HL-60/S4 (cell line): ENCODE data around the gene ANKRD16.
"Not testable (repeated sequence)": the region's sequence is repeated elsewhere in the genome, so short reads cannot be mapped to it uniquely, and the experiment has no call there.

Source experiments
- in situ Hi-C: fragments of 300-500 bp; cut with MboI; formaldehyde crosslinking; loops from 2 replicates; pipeline ENCODE4 v1.14.3; 2022; ENCODE audit warnings: low sequenced_read_pairs

The ANKRD16 gene

DNA sequence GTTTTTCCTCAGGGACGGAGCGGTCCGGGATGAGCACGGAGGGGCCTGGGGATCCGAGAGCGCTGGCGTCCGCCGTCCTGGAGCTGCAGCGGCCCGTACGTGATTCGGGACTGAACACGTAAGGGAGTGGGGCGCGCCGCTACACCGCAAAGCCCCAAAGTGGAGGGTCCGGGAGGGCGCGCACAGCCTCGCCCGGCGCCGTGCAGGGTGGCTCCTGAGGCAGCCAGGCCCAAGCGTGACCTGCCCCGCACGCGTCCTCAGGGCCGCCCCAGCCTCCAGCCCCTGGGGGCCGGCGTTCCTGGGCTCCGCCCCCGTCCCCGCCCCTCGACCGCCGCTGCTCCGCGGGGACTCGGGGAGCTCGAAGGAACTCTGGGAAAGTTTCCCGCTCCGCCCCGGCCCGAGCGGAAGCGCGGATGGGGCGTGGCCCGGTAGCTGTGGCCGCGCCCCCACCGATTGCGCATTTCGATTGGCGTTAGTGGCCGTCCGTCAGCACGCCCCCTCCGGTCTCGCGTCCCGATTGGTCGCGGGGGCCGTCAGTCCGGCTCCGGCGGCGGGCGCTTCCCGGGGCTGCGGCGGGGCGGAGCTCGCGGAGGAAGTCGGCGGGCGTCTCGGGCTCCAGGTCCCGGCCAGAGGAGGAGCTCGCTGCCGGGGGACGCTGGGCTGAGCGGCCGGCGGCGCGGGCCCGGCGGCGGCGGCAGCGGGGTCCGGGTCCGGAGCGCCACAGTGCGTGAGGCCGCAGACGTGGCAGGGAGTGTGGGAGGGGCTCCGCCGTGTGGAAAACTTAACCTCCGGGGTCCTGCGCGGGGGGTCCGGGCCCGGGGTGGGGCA lies at the start of gene ANKRD16, which contains the start of gene FBH1:
Gene ANKRD16 (minus strand): TSS at position 270 of the 828 bp plus-strand sequence. CDS start 539 bp downstream, outside the sequence.
Gene FBH1 (plus strand): TSS at position 620 of the 828 bp plus-strand sequence. CDS start 103 bp downstream, at position 723.
- in situ Hi-C loops, result loop anchor here (10.0 kb wide), 1 partner anchor 205 kb away; the partner anchor contains the start of gene TASOR2

DNA sequence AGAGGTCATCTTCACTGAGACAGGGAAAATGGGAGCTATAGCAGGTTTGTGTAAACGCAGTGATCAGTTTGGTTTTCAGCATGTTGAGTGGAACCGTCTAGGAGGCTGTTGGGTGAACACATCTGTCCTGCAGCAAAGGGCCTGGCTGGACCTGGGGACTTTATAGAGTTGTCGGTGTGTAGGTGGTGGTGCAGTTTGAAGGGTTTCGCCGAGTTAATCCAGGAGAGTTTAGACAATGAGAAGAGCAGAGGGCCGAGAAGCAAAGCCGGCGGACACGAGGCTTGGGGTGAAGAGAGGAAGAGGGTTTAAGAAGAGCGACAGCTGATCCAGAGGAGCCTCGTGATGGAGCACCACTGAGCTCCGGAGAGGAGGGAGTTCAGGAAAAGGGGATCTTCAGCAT lies 48.6 kb upstream of the ANKRD16 start:
- in situ Hi-C loops, result no loop called here

DNA sequence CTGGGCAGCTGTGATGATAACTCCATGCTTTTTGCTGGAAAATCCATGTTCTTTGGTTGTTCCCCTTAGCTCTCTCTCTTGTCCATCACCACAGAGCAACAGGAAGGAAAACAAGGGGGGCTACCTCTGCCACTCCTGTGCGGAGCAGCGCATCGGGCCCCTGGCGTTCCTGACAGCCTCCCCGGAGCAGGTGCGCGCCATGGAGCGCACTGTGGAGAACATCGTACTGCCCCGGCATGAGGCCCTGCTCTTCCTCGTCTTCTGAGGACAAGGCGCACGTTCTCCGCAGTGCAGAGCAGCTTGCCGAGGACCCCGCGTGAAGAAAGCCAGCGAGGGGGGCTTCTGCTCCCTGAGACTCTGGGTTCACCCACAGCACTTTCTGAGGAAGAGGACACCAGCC lies 47.3 kb upstream of the ANKRD16 start:
- in situ Hi-C loops, result no loop called here

DNA sequence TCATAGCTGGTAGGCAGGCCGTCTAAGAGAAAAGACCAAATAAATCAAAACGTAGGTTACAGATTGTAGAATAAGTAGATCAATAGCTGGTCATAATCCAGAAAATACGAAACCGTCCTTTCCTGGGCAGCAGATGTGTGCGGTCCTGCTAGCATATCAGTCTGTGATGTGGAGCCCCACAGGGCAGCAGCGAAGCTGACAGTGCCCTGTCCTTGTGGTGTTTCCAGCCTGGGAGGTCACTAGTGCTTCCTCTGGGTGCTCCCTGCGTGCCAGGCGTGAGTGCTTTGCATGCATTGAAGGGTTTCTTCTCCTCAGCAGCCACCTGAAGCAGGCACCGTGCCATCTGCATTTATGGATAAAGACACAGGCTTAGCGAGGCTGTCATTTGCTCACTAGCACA lies 45.9 kb upstream of the ANKRD16 start:
- in situ Hi-C loops, result no loop called here

DNA sequence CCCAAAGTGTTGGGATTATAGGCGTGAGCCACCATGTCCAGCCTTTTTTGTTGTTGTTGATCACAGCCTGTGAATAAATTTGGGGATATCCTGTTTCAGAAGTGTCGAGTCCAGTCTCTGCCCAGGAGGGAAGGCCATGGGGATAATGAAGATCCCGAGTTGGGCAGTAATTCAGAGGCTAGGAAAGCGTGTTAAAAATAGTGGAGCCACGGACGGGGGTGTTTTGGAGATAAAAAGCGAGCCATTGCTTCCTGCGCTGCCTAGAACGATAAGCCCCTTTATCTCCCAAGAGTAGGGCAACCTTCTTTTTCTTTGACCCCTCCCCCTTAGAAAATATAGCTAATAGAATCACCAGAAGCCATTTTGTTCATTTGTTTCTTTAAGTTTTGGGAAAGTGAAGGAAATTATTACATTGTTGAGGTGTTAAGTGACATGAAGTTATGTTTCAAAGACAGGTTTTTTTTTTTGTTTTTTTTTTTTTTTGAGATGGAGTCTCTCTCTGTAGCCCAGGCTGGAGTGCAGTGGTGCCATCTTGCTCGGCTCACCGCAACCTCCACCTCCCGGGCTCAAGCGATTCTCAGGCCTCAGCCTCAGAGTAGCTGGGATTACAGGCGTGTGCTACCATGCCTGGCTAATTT lies 44.3 kb upstream of the ANKRD16 start:
- in situ Hi-C loops, result no loop called here

DNA sequence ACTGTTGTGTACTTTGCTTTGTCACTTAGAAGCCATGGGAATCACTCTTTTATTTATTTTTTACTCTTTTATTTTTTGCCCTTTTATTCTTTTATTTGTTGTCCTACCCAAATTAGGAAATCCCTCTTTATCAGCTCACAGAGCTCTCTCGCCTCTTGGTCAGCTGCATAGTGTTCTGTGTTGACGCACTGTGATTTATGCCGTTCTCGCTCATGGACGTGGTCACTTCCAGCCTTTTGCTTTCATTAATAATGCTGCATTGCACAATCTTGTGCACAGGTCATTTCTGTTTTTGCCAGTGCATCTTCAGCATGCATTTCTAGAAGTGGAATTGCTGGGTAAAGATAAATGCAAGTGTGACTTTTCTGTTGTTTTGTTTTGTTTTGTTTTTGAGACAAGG lies 42.7 kb upstream of the ANKRD16 start:
- in situ Hi-C loops, result no loop called here

DNA sequence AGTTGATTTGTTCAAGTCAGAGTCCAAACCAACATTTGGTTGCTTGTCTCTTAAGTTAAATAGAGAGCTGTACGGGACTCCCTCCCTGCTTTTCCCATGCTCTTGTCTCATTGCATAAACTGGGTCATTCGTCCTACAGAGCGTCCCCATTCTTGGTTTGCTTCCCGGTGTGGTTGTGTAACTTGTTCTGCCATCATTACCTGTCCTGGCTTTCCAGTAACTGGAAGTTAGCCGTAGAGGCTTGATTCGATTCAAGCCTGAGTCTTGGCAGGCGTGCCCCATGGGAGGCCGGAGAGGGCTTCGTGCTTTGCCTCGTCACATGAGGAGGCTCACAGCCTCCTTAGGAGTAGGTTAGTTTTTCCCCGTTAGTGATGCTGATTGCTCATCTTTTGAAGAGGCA lies 40.6 kb upstream of the ANKRD16 start:
- in situ Hi-C loops, result no loop called here

DNA sequence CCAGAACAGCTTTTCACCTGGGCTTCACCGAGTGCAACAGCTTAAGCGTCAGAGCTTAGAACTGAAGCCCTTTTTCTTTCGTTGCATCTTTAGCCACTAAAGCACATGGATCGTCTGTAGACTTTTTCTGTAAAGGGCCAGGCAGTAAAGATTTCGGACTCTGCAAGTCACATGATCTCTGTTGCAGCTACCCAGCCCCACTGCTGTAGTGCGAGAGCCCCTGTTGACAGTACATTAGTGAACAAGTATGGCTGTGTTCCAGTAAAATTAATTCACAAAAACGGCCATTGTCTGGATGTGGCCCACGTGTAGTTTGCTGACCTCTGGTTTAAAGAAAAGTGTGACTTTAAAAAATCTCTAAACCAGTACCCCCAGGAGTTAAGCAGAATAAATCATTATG lies 39.7 kb upstream of the ANKRD16 start:
- in situ Hi-C loops, result no loop called here

DNA sequence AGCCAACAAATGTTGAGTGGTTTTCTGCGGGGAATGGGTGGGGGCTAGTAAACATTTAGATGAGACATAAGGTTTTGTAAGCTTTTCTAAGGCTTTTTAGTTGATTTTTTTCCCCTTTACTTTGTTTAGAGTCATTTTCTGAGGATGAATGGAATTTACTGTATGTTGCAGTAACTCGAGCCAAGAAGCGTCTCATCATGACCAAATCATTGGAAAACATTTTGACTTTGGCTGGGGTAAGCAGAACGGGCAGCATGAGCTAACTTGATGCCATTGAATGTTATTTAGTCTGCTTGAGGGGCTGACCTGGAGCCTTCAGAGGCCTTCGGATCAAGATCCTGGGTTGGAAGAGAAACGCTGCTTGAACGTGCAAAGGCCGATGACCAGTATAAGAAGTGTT lies 37.6 kb upstream of the ANKRD16 start:
- in situ Hi-C loops, result no loop called here

DNA sequence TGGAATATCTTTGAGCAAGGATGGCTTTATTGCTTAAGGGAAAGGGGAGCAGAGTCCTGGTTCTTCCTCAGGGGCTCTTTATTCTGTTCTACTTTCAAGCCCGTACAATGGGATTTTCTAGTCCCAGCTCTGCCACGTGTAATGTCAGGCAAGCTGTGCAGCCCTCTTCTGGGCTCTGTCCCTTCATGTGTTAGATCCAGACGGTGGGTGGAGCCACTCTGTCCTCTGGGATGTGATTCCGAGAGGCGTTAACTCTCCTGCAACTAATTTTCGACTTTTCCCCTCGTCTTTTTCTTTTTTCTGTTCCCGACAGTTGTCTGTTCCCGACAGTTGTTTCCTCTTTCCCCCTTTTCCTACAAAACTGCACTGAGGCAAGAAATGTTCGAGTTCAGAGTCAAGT lies 35.2 kb upstream of the ANKRD16 start:
- in situ Hi-C loops, result no loop called here

DNA sequence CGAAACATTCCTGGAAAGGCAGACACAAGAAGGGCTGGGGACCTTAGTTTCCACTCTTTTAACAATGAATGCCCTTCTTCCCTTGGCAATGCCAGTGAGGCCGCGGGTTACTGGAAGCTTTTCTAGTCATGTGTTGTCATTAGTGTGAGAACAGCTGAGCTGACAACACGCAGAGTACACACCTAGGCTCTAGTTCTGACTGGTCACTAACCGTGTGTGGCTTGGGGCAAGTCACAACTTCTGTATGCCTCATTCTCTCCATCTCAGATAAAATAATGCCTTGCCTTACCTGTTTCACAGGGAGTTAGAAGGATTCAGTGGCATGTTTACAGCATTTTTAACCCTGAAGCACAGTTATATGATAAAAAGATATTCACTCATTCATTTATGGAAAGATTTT lies 32.1 kb upstream of the ANKRD16 start:
- in situ Hi-C loops, result no loop called here

DNA sequence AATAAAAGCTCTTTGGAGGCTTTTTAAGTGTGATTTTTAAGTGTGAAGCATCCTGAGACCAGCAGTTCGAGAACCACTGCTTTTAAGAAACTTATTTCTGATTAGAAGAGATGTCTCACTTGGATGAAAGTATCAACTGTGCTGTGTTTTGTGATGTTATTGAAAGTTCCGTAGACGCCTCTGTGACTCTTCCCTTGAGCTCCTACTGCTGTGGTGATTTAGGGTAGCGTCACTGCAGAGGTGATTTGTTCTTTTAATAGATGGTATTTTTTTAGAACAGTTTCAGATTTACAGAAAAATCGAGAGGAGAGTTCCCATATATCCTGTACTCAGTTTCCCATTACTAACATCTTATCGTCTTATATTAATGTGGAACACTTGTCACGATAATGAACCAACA lies 29.9 kb upstream of the ANKRD16 start:
- in situ Hi-C loops, result no loop called here

DNA sequence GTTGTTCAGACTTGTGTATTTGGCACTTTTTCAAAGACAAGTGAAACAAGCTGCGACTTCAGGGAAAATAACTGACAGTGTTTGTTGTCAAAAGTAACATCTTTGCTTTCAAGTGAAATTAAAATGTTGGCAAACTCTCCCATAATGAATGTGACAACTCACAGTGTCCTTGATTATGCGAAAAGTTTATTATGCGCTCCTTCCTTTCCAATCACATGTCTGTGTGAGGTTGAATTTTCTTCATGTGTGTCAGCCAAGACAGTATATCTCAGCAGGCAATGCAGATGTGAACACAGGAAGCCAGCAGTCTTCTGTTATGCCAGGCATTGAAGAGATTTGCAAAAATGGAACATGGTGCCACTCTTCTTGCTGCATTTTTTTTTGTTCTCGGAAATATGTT lies 29.1 kb upstream of the ANKRD16 start:
- in situ Hi-C loops, result no loop called here

DNA sequence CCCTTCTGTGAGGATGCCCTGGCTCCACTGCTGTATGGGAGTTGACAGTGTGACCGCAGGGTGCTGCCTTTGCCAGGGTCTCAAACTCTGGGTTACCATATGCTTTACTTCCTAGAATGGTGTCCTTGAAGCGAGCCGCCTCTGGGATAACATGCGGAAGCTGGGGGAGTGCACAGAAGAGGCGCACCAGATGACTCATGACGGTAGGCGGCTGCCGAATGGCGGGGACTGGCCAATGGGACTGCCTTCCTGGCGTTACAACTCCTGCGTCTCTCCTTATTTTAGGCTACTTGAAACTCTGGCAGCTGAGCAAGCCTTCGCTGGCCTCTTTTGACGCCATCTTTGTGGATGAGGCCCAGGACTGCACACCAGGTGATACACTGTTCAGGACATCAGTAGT lies 27.6 kb upstream of the ANKRD16 start:
- in situ Hi-C loops, result no loop called here

DNA sequence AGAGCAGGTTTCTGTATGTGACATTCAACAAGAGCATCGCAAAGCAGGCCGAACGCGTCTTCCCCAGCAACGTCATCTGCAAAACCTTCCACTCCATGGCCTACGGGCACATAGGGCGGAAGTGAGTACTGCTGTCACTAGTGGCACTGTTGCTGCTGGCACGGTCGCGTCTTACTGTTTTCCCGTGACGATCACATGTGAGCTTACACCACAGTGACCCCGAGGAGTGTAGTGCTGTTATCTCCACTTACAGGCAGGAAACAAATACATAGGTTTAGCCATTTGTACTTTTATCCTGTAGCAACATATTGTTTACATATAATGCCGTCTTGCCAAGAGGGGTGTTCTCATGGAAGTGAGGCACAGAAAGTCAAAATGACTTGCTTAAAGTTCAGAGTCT lies 25.8 kb upstream of the ANKRD16 start:
- in situ Hi-C loops, result no loop called here

DNA sequence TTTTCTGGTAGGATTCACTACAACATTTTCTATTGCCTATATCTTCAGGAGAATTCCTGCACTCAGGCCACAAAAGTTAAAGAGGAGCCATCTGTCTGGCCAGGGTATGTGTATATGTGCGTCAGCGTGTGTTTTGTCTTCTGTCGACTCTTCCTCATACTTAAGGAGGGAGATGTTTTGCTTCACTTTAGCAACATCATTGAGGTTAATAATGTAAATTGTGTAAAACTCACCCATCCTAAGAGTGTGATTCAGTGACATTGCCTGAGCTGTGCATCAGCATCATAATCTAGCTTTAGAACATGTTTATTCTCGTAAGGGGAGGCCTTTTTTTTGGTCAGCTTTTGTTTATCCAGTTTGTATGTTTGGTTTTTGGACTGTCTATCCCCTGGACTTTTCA lies 24.0 kb upstream of the ANKRD16 start:
- in situ Hi-C loops, result no loop called here

DNA sequence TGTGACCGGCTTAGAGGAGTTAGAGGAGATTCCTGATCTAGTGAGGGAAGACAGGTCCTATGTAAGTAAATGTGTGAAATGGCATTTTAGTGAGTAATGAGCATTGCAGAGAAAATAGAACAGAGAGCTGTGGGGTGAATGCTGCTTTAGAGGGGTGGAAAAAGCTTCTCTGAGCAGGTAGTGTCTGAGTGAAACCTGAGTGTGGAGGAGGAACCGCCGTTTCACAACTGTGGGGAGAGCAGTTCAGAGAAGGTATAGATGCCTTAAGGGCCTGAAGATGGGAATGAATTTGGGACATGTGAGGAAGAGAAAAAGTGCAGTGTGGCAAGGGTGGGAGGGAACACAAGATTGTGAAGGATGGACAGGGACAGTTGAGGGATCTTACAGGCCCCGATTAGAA lies 22.0 kb upstream of the ANKRD16 start:
- in situ Hi-C loops, result no loop called here

DNA sequence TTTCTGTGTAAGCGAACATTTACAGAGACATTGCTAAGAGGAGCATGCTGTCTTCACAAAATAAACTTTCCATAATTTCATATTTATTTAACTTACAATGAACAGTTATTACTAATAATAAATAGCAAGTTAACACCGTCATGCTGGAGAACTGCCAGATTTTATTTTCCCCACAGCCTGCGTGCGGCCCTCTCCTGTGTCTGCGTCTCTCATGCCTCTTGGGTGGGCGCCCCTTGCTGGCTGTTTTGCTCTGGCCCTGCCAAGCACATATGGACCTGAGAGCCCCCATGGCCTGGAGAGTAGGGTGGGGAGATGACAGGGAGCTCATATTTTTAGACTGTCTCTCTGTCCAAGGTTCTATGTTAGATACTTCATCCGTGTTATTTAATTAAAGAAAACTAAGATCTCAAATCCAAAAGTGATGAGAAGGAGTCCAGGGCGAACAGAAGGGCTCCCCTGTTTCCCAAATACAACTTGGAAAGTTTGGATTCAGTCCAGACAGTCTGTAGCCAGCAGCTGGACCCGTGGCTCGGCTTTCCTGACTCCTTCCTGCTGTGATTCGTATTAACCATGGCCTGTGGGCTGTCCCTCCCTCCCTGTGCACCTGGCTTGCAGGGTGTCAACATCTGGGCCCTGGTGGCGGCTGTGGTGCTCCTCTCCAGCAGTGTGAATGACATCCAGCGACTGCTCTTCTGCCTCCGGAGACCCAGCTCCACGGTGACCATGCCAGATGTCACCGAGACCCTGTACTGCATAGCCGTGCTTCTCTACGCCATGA lies 20.8 kb upstream of the ANKRD16 start:
- in situ Hi-C loops, result no loop called here

DNA sequence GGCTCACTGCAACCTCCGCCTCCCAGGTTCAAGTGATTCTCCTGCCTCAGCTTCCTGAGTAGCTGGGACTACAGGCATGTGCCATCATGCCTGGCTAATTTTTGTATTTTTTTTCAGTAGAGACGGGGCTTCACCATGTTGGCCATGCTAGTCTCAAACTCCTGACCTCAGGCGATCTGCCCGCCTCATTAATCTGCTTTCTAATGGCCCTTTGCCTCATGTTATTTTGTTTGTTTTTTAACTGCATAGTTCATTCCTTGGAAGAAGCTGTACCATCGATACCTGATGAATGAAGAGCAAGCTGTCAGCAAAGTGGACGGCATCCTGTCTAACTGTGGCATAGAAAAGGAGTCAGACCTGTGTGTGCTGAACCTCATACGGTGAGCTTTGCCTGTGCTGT lies 19.0 kb upstream of the ANKRD16 start:
- in situ Hi-C loops, result not testable (repeated sequence)

DNA sequence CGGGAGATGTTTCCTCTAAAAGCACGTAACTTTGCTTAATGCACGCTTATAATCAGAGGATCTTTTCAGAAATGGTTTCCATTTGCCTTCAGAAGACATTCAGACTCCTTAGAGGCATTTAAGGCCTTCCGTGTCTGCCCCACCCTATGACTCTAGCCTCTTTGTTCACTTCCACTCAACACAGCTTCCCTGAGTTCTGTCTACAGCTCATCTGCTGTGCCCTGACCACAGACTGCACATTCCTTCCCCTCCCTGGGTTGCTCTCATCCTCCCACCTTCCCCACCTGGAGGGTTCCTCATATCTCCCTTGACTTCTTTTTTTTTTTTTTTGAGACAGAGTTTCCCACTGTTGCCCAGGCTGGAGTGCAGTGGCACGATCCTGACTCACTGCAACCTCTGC lies 17.0 kb upstream of the ANKRD16 start:
- in situ Hi-C loops, result no loop called here

DNA sequence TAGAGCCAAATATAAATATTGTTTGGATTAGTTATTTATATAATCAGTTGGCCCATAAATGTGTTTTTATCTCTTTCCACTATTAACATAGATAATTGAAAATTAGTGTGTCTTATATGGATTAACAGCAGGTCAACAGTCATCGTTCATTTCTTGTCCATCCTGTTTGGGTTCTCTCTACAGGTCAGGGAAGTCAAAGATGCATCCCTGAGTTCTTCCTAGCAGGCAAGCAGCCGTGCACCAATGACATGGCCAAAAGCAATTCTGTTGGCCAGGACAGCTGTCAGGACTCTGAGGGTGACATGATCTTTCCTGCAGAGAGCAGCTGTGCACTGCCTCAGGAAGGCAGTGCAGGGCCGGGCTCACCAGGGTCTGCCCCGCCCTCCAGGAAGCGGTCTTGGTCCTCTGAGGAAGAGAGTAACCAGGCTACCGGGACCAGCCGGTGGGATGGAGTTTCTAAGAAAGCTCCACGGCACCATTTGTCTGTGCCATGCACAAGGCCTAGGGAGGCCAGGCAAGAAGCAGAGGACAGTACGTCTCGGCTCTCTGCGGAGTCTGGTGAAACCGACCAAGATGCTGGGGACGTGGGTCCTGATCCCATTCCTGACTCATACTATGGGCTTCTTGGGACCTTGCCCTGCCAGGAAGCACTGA lies 16.3 kb upstream of the ANKRD16 start:
- in situ Hi-C loops, result no loop called here
